Osteocyte (in vitro differentiated cells): ENCODE results near the gene SLC22A9. TPM values are rescaled to one million over a fixed set of nuclear protein-coding genes. Genes with fewer than 3 reads are reported as not detected.
"Not testable (repeated sequence)": the region's sequence is repeated elsewhere in the genome, so short reads cannot be mapped to it uniquely, and the experiment has no call there.

Experiments used
- DNase-seq: peaks from one replicate; pipeline ENCODE4 v3.0.0; 2021; ENCODE audit warnings: mixed read lengths; ENCODE audit not compliant: unreplicated experiment; ENCODE audit errors: extremely low spot score
- H3K27ac Mint-ChIP-seq: one replicate; pipeline ENCODE4 v1.8.0; 2021; ENCODE audit warnings: mild to moderate bottlenecking, mixed read lengths; ENCODE audit not compliant: unreplicated experiment
- H3K27me3 Mint-ChIP-seq: one replicate; pipeline ENCODE4 v1.8.0; 2021; ENCODE audit warnings: mixed read lengths; ENCODE audit not compliant: unreplicated experiment
- H3K36me3 Mint-ChIP-seq: one replicate; pipeline ENCODE4 v1.8.0; 2021; ENCODE audit warnings: mixed read lengths; ENCODE audit not compliant: unreplicated experiment
- H3K4me1 Mint-ChIP-seq: one replicate; pipeline ENCODE4 v1.8.0; 2021; ENCODE audit warnings: mixed read lengths; ENCODE audit not compliant: unreplicated experiment
- H3K4me3 Mint-ChIP-seq: one replicate; pipeline ENCODE4 v1.8.0; 2021; ENCODE audit warnings: mild to moderate bottlenecking, moderate library complexity, mixed read lengths; ENCODE audit not compliant: unreplicated experiment
- H3K9me3 Mint-ChIP-seq: one replicate; pipeline ENCODE4 v1.8.0; 2021; ENCODE audit warnings: mixed read lengths; ENCODE audit not compliant: unreplicated experiment
- CTCF ChIP-seq: fragments of 200-600 bp; sonication (generic); IDR thresholded peaks from 2 replicates; pipeline ENCODE4 v1.5.0; 2021; ENCODE audit warnings: antibody characterized with exemption, mild to moderate bottlenecking, moderate library complexity
- total RNA-seq: library from RNA; stranded (reverse); gene quantifications from 2 replicates; pipeline ENCODE4 v1.2.1, GENCODE V29; 2021

The SLC22A9 gene
- total RNA-seq, 1 donor from 2014 or later: not detected

GRCh38 chr11:63417174-63417852, 47.7 kb downstream of the SLC22A9 start:
- H3K36me3 Mint-ChIP-seq: no peaks in the 10 kb centered on the region
- H3K27me3 Mint-ChIP-seq: peaks cover 7% of the 10 kb centered on the region

GRCh38 chr11:63427971-63428508, 58.5 kb downstream of the SLC22A9 start:
- Mint-ChIP-seq H3K4me1 (no peaks in the 10 kb centered on the region), H3K4me3 (no peak overlapping the region), H3K9me3 (no peaks in the 10 kb centered on the region), H3K36me3 (no peaks in the 10 kb centered on the region), H3K27me3 (peaks cover 5% of the 10 kb centered on the region), H3K27ac (no peak overlapping the region)
- no peak for DNase-seq
- no peak for TF ChIP-seq CTCF

More at GRCh38 chr11:63417174-63417852, 47.7 kb downstream of the SLC22A9 start:
- H3K4me3 Mint-ChIP-seq: no peak overlapping the region
- H3K9me3 Mint-ChIP-seq: no peaks in the 10 kb centered on the region
- no peak for DNase-seq
- no peaks in the 10 kb centered on the region for H3K4me1 Mint-ChIP-seq
- H3K27ac Mint-ChIP-seq: no peak overlapping the region
- TF ChIP-seq CTCF: no peak

- H3K4me1 Mint-ChIP-seq, H3K36me3 Mint-ChIP-seq: not testable (repeated sequence)
These were observed 61.1 kb downstream of the SLC22A9 start for GRCh38 chr11:63430731-63431130.

GRCh38 chr11:63435351-63435750, 65.8 kb downstream of the SLC22A9 start:
- H3K36me3 Mint-ChIP-seq, H3K9me3 Mint-ChIP-seq, DNase-seq, H3K27me3 Mint-ChIP-seq, H3K4me3 Mint-ChIP-seq, H3K4me1 Mint-ChIP-seq, H3K27ac Mint-ChIP-seq: not testable (repeated sequence)

More at GRCh38 chr11:63430731-63431130, 61.1 kb downstream of the SLC22A9 start:
- DNase-seq, H3K4me3 Mint-ChIP-seq, H3K27me3 Mint-ChIP-seq, H3K9me3 Mint-ChIP-seq, H3K27ac Mint-ChIP-seq: not testable (repeated sequence)

GRCh38 chr11:63435831-63436230, 66.2 kb downstream of the SLC22A9 start:
- H3K36me3 Mint-ChIP-seq, DNase-seq, H3K27ac Mint-ChIP-seq, H3K27me3 Mint-ChIP-seq, H3K4me3 Mint-ChIP-seq, H3K4me1 Mint-ChIP-seq, H3K9me3 Mint-ChIP-seq: not testable (repeated sequence)

- TF ChIP-seq CTCF: no peak
These were observed 74.1 kb downstream of the SLC22A9 start for GRCh38 chr11:63443714-63444113.

More at GRCh38 chr11:63443714-63444113, 74.1 kb downstream of the SLC22A9 start:
- no peaks in the 10 kb centered on the region for H3K9me3 Mint-ChIP-seq
- no peaks in the 10 kb centered on the region for H3K4me1 Mint-ChIP-seq
- H3K27ac Mint-ChIP-seq: no peak overlapping the region
- H3K27me3 Mint-ChIP-seq: peaks cover 6% of the 10 kb centered on the region
- H3K4me3 Mint-ChIP-seq: no peak overlapping the region
- no peak for DNase-seq
- H3K36me3 Mint-ChIP-seq: no peaks in the 10 kb centered on the region
